HS-5 (cell line): ENCODE measurements around the gene IQSEC3.
A peak's percentile ranks its signal among the peaks of the same experiment; 100 is the strongest.
"Not testable (repeated sequence)": the region's sequence is repeated elsewhere in the genome, so short reads cannot be mapped to it uniquely, and the experiment has no call there.

Experiments used
- DNase-seq: peaks from one replicate; pipeline ENCODE4 v3.0.0-alpha.2; 2012; ENCODE audit warnings: low read depth

The IQSEC3 gene

DNA sequence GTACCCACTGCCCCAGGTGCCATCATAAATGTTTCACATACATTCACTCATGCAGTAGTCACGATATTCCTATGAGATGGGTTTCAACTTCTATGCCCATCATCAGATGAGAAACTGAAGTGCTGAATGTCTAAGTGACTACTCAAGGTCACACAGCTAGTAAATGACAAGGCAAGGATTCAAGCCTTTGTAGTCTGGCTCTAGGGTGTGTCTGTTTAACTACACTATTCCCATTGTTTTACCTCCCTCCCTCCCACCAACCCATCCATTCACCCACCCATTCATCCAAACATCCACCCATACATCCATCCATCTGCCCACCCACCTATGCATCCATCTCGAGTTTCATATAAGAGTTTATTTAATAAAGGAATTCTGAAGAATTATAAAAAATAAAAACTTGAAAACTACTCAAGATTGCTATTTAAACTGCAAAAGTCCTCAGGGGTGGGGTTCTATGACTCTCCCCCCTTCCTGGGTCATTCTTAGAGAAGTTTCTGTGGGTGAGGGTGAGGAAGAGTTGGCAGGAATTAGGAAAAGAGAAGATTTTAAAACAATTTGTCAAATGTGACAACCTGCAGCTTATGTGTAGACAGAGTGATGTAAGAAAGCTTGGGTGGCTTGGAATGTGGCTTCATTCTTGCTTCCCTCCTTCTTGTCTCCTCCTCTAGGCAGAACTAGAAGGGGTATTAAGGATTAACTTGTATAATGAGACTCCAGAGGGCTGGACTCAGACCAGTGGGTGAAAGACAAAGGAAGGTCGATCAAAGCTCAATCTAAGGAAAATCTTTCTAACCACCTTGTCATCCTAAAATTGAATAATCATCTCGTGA, 13.4 kb upstream of the IQSEC3 start:
- not testable (repeated sequence) for DNase-seq

DNA sequence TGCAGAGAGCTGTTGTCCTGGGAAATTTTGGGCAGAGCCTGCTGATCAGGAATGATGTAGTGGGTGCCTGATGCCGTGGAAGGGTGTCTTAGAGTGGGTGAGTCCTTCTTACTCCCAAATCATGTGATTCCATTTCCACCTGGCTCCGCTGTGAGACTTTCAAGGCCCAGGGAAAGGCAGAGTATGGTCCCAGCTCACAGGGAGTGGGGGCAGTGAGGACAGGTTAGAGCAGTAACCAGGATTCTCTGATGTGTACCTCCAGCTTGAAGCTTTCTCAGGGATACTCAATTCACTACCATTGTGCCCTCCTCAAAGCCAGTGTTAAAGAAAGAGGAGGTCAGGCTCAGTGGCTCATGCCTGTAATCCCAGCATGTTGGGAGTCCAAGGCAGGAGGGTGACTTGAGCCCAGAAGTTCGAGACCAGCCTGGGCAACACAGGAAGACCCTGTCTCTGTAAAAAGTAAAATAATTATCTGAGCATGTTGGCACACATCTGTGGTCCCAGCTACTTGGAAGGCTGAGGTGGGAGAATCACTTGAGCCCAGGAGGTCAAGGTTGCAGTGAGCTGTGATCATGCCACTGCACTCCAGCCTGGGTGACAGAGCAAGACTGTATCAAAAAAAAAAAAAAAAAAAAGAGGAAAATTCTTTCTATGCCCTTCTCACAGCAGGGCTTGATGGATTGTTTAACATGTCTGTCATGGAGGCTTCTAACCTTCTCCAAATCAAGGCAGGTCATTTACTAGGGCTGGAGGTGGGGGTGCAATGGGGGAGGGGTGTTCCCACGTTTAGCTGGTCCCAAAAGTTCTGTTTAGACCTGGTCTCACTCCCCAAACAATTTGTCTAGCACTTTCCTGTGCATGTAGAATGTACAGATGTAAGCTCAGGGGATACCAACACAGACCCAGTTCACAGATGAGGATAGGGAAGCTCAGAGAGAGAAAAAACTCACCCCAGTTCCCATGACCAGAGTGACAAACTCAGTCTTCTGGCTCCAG, 12.5 kb upstream of the IQSEC3 start:
- DNase-seq, result no peak

DNA sequence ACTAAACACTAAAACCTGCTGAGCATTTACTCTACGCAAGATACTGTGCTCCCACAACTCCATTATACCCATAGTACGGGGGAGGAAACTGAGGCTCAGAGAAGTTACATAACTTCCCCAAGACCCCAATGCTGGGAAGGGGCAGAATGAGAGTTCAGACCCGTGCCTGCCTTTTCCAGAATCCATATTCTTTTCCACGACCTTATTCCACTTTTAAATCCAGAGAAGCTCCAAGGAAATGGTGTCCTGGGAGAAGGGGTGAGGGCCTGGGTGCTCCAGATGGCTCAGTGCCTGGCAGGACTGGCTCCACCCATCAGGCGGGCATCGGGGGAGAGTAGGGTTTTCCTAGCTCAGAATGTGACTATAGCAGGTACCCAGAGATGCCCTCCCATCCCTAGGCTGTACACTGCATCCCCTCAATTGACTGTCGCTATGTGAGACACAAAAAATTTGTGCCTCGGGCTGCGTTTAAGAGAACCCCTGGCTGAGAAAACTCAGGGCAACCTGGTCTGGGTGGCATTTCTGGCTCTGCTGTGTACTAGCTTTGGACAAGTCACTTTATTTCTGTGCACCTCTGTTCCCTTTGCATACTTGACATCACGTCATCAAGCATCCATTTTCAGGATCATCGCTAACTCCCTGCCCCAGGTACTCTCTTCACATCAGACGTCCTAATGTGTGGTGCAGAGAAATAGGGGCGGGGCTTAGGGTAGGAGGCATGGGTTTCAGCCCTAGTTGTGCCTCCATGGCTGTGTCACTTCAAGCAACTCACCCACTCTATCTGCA, 11.6 kb upstream of the IQSEC3 start:
- no peak for DNase-seq

DNA sequence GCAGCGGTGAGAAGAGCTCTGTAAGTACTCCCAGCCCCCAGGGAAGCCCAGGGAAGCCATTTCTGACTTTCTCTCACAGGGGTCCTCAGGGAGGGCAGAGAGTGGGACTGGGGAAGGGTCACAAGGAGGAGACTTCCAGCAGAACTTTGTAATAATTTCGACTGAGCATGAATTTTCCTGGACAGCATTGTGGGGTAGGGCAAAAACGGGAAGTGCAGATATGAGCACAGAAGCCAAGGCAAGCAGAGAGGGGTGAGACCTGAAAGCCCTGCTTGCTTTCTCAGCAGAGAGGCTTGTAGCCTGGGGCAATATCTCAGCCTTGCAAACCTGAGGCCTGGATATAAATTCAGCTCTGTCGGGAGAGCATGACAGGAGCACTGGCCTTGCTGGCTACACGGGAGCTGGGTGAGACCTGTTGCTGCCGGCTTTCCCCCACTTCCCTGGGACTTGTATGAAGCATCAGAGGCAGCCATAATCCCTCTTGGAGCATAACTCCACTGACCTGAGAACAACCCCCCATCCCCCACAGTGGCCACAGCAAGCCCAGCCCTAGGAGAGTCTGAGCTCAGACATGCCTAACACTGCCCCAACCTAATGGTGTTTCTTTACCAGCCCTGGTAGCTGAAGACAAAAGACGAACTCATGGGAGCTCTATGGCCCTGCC, 9.8 kb upstream of the IQSEC3 start:
- no peak for DNase-seq

DNA sequence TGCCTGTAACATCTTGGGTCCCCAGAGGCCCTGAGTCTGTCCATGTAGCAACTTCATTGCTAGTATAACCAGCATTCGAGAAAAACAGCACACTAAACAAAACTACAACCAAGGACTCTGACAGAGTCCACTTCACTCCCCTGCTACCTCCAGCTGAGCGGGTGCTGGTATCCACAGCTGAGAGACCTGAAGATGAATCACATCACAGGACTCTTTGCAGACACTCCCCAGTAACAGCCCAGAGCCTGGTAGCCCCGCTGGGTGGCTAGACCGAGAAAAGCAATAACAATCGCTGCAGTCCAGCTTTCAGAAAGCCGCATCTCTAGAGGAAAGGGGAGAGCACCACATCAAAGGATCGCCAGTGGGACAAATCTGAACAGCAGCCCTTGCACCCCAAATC, 9.0 kb upstream of the IQSEC3 start:
- no peak for DNase-seq

DNA sequence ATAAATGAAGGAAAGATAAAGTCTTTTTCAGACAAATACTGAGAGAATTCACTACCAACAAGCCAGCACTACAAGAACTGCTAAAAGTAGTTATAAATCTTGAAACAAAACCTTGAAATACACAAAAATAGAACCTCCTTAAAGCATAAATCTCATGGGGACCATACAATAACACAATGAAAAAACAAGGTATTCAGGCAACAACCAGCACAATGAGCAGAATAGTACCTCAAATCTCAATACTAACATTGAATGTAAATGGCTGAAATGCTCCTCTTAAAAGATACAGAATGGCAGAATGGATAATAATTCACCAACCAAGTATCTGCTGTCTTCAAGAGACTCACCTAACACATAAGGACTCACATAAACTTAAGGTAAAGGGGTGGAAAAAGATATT, 7.7 kb upstream of the IQSEC3 start:
- no peak for DNase-seq

DNA sequence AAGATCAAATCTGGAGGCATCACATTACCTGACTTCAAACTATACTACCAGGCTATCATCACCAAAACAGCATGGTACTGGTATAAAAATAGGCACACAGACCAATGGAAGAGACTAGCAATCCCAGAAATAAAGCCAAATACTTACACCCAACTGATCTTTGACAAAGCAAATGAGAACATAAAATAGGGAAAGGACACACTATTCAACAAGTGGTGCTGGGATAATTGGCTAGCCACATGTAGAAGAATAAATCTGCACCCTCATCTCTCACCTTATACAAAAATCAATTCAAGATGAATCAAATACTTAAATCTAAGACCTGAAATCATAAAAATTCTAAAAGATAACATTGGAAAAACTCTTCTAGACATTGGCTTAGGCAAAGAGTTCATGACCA, 4.7 kb upstream of the IQSEC3 start:
- not testable (repeated sequence) for DNase-seq

DNA sequence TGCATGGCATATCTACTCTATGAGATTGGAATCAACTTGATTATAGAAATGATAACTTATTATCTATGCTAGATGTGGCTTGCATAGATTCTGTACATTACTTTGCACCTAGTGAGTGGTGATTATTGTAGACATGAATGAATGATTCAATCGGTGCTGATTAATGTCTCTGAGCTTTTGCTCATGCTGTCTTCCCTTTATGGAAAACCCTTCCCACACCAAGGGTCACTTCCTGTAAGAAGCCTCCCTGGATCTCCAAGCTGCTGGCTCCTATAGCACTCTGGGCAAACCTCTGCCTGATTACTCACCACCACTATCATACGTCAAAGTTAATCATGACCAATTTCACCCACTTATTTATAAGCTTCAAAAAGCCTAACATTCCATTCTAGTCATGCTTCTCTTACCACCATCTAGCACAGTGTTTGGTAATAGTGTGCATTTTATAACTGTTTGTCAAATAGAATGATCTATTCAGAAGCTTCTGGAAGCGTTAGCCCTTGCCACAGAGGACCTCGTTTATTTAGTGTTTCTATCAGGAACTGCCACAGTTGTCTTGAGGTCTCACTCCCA, 990 bp upstream of the IQSEC3 start:
- DNase-seq, result peak; percentile 69

DNA sequence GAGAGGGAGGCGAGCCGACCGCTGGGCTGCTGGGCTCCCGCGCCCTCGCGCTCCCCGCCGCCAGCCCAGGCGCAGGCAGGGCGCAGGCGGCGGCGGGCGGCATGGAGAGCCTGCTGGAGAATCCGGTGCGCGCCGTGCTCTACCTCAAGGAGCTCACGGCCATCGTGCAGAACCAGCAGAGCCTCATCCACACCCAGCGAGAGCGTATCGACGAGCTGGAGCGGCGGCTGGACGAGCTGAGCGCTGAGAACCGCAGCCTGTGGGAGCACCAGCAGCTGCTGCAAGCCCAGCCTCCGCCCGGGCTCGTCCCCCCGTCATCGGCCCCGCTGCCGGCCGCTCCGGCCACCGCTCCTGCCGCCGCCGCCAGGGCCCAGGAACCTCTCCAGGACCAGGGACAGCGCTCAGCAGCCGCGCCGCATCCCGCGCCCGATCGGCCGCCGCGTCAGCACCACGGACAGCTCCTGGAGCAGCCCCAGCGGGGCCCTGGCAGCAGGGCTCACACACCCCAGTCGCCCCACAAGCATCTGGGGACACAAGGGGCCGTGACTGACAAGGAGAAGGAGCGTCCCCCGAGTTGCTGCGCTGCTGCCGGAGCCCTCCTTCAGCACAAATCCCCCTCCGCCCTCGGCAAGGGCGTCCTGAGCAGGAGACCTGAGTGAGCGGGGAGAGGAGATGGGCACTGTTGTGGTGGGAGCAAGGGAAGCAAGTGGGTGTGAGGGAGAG, 376 bp downstream of the IQSEC3 start:
- not testable (repeated sequence) for DNase-seq

DNA sequence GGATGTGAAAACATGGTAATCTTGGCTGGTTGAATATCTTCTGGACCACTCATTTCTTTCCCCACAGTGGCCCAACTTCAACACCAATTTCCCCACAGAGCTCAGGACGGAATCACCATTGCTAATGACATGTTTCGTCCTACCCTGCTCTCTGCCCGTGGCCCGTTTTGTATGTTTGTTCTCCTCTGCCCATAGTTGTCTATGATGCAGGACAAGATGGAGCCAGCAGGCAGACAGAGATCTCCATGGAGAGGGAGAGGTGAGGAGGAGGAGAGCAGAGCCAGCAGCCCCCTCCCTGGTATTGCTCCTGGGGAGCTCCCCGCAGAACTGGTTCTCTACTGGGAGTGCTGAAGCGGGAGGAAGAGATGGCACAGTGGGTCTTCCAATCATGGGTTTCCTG, 3.1 kb downstream of the IQSEC3 start:
- DNase-seq, result not testable (repeated sequence)

DNA sequence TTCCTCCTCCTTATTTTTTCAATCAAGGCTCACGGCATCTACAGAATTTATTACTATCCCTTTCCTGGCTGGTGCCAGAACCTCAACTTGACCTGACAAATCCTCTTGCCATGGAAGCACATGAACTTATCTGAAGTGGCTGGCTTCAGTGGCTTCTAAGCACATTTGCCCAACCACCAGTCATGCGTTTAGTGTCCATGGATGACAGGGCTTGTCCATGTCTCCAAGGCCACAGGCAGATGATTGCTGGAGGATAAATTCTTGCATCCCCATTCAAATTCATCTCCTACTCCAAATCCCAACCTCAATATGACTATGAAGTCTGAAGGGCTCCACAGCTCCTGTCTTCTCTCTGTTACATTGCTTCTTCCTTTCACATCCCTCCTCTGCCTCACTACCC, 4.0 kb downstream of the IQSEC3 start:
- not testable (repeated sequence) for DNase-seq

DNA sequence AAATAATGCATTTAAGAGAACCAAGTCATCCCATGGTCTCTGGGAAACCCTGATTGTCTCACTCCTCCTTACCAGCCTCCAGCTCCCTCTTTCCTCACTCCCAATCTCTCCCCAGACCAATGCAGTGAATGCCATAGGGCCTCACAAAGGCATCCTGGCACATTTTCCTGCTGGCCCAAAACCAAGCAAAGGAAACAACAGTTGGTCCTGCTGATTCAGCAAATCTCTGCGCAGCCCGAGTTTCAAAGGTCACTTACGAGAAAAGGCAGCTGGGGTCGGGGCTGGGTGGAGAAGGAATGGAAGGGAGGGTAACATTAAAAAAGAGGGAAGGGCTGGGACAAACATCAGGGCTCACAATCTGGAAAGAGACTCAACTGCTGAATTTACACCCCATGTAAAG, 5.5 kb downstream of the IQSEC3 start:
- DNase-seq, result not testable (repeated sequence)

DNA sequence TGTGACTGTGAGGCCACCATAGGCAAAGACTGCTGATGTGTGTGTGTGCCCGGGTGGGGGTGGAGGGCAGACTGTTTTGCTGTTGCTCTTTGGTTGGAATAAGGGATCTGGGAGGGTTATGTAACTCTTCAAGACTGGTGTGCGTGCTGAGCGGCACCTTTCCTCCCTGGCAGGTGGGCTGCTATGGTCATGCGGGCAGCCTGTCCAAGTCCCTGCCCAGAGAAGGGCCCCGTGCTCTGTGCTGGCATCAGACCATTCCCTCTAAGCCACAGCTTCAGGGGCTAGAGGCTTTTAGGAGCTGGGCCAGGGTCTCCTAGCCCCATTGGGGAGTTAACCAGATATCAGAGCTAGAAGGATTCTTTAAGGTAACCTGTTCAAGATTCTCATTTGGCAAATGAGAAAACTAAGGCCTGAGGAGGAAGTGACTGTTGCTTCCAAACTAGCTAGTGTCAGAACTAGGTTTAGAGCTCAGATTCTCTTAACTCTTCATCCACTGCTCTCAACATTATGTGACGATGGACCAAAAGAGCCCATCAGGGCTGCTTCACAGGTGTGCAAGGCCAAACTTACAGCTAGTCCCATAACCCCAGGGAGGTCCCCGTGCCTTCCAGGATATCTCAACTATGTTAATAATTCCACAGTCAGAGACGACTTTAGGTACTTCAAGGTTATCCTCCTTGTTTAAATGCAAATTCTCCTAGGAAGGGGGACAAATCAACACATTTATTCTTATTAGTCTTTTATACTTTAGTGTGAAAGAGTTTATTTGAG, 8.0 kb downstream of the IQSEC3 start:
- not testable (repeated sequence) for DNase-seq

DNA sequence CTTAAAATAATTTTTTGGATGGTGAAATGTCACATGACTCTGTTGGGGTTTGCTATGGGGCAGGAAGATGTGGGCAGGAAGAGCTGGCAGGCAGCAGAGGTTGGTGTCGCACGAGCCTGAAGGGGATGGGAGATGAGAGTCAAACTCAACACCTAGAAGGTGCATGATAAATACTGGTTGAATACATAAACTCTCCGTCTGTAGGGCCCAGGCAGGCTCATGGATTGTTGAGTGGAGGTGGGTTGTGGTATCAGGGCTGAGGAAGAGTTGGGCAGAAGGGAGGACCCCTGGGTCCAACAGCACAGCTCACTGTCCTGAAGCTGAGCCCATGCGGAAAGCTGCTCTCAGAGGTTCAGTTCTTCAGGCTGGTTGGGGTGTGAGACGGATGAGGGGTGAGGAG, 9.0 kb downstream of the IQSEC3 start:
- not testable (repeated sequence) for DNase-seq

DNA sequence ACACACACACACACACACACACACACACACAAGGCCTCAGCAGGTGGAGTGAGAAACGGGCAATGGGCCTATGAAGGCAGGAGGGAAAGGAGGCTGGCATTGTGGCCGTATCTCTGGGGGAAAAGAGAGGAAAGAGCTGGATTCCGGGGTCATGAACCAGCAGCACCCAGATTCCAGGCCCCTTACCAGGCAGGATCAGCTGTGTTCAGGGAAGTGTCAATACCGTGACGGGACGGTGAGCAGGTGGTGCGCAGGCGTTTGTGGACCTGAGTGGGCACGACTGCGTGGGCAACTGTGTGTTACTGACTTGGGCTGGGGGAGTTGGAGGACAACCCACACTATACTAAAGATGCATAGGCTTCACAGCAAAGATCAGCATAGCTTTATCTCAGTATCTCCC, 9.5 kb downstream of the IQSEC3 start:
- not testable (repeated sequence) for DNase-seq

DNA sequence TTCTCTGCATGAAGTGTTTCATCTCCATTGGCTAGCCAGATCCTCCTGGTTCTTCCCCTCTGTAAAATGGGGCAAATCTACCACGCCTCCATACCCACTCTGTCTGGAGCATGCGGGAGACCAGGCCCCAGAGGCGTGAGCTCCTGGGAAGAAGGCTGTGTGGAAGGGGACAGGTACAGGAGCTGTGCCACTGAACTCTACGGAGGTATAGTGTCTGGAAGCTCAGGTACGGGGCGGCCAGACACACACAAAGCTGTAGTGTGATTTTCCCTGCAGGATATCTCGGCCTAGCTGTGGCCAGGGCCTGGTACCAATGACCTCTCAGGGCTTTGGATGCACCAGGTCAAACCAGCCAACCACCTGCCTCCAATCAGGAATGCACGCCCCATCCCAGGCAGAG, 10.0 kb downstream of the IQSEC3 start:
- DNase-seq, result not testable (repeated sequence)

DNA sequence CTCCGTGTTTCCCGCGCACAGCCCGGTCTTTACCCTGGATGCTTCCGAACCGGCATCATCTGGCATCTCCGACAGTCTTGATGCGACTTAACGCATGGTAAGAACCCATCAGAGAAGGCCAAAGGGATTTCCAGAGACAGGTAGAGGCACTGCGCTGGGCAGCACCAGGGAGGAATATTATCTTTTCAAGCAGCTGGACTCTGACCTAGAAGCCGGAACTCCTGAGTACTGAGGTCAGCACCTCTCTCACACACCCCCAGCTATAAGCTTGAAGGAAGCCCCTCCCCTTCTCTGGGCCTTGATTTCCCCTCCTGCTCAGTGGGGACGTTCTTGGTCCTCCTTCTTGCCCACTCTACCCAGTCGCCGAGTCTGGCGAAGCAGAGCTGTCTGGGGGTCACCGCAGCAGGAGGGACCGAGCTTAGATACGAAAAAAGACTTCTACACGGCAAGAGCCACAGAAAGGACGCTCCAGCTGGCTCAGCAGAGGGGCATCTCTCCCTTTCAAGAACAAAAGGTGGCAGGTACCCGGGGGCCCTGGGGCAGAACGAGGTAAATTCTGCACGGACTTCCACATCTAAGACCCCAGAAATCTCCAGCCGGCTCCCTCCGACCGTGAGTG, 10.6 kb downstream of the IQSEC3 start:
- DNase-seq, result not testable (repeated sequence)

DNA sequence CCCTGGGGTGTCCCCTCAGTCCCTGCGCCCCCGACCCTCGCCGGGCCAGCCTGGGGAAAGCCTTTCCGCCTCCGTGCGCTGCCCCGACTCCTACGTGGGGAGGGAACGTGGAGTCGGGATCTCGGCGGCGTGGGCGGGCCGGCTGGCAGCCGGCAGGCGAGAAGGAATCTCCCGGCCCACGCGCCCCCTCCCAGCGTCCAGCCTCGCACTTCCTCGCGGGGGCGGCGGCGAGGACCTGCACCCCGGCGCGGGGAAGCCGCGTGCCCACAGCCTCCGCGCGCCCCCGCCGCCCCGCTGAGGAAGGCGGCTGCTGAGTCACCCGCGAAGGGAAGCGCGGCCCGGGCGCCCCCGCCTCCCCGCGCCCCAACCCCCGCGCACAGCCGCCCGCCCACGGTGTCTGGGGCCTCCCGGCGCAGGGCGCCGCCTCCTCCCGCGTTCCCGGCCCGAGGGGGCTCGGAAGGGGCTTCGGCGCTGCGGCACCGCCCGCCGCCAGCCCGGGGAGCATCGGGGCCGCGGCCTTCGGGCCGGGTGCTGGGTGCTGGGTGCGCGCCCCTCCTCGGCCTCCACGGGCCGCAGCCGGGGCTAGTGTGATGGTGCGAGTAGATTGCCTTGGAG, 11.3 kb downstream of the IQSEC3 start:
- DNase-seq, result not testable (repeated sequence)

DNA sequence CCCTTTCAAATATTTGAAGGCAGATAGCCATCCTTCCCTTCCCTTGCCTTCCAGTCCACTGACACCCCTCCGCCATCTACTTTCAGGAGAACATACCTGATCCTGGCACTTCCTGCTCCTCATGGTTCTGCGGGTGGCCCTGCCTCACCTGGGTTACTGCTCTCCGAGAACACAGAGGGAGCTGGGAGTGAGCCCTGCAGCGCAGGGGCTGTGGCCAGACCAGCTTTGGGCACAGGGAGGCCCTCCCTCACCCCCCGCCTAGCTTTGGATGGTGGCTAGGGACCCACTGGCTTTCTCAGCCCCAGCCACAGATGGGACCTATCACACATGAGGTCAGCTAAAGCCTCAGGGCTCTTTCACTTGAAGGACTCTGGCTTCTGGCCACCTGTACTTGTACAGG, 12.4 kb downstream of the IQSEC3 start:
- no peak for DNase-seq
